HG02623 (cell line): ENCODE results near the gene ASTN2.

Experiments
- ATAC-seq: cut with Tn5 transposase; IDR thresholded peaks from one replicate; pipeline ENCODE4 v1.9.1; 2021; ENCODE audit warnings: moderate library complexity; ENCODE audit not compliant: unreplicated experiment

Gene ASTN2

DNA sequence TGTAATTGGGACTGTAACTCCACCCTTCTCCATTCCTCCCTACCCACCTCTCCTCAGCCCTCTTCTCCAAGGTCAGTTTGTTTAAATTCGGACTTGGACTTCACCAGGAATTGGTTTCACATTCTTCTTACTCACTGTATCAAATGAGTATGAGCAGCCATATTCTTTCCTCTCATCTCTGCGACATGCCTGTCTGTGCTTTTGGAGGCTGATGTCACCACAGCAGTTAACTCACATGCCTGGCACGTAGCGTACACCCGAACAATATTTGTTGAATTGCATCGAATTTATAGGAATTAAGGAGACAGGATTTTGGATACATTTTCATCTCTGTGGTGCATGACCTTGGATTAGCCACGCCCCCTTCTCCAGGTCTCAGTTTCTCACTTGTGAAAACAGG lies 291.1 kb downstream of the ASTN2 start:
- no peak for ATAC-seq

DNA sequence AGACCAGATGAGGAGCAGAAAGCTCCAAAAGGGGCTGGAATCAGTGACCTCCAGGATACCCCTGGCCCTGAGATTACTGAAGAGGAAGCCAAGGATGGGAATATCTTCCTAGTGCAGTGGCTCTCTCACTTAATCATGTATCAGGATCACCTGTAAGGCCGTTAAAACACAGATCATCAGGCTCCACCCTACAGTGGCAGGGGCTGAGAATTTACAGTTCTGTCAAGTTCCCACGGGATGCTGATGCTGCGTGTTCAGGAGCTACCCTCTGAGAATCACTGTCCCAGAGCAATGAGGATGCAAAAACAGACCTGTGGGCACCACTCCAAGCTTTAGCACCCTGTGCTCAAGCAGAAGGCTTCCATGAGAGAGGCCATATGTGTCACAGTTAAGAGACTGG lies 291.9 kb downstream of the ASTN2 start:
- no peak for ATAC-seq

DNA sequence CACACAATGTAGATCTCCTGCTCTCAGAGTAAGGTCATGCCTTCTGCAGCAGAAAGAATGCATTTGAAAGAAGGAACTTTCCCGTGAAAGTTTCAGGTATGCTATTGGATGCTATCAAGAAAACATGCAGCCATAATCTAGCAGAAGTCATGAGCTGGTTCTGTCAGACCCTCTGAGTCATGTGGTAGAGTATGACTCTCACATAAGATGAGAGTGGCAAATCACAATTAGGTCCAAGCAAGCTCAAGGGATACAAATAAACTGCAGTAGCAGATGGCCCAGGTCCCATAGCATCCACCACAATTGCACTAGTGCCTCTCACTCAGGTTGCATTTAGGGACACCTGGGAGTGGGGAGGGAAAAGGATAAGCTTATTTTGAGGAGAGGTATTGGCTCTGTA lies 292.8 kb downstream of the ASTN2 start:
- ATAC-seq: no peak

DNA sequence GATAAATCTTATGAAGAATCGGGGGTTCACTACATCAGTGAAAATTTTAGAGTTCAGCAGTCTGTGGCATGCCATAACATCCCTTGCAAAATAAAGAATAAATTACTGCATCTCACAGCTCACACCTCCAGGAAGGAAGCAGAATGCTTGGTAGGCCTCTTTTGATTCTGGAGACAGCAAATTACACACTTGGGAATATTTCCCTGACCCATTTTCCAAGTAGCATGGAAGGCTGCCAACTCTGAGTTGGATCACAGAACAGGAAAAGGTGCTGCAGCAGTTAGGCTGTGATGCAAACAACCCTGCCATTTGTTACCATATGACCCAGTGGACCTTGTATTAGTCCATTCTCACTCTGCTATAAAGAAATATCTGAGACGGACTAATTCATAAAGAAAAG lies 293.5 kb downstream of the ASTN2 start:
- ATAC-seq: no peak

DNA sequence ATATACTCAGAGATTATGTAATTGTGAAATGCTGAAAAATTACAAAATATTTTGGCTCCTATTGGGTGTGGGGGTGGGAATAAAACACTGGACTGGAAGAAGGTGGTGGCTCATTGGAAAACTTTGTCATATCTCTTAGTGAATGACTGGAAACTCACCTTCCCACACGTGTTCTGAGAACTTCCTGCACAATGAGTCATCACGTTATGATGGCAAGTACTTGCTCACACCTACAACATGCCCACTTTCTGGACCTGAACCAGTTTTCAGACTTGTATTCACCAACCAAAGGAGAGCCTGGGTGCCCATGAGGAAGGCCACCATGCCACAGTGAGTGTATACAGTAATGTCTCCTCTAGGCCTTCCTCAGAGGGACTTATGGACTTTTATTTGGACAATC lies 294.8 kb downstream of the ASTN2 start:
- no peak for ATAC-seq

DNA sequence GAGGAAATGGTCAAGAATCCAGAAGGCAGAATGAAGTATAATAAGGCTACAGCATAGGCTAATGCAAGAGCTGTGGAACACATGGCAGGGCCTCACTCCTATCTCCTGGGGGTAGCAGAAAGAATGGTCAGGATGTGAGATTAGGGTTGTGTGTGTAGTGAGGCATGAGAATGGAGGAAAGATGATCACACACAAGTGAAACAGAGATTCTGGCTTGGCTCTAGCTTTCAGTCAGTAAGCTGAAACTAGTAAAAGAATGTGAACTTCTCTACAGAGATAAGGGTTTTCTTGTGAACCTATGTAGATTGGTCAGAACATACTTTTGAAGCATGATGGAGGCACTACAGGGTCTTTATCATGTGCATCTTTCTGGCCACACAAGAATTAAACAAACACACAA lies 298.8 kb downstream of the ASTN2 start:
- ATAC-seq: peak; percentile 68

DNA sequence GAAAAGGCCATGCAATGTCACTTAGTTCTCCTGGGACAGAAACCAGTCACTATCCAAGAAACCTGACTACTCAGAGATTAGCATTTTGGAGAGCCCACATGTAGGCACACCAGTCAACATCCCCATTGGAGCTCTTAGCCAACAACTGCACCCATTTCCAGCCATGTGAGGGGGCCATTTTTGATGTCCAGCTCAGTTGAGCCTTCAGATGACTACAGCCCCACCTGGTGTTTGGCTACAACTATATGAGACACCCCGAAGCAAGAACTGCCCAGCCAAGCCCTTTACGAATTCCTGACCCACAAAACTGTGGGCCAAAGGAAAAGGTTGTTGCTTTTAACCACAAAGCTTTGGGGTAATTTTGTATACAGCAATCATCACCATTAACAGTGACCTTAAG lies 300.1 kb downstream of the ASTN2 start:
- ATAC-seq: no peak

DNA sequence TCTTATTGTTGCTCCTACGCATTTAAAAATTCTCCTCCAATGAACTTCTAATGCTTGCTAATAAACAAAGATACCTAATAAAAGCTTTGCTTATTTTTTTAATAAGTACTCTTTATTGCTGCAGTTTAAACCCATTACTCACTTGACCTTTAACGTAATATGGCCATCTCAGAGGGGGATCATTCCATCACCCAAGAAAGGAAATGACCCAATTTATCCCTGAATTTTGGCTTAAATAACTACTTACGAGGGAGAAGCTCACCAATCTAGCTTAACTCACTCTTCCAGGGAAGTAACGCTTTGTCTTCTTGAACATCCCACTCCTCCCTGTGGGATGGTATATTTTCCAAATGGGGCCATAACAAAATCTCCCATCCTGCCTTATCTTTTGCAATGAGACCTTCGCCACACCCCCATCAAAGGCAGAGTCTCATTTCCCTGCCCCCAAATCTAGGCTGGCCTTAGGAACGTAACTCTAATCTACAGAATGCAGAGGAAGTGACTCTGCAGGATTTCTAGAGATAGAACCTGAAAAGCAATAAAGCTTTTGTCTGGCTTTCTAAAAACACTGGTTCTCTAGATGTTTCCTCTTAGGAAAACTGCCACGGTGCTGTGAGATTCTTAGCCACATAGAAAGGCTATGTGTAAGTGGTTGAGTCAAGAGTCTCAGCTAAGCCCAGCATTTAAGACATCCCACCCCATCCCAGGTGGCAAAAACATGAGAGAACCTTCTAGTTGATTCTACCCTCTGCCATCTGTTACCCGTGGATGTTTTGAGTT lies 310.0 kb downstream of the ASTN2 start:
- ATAC-seq: no peak

DNA sequence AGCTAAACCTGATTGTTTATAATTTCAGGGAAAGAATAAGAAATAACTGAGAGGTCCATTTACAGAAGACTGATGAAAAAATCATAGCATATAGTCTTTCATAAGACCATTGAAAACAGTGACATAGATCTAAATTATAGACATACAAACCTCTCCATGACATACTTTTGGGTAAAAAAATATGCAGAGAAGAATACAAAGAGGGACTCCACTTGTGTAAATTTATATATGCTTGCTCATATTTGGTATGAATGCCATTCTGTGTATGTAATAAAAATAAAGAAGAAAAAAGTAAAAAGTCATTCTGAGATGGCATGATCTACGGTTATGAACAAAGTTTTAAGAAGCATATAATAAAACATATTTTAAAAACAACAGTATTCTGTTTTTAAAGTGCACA lies 310.7 kb downstream of the ASTN2 start:
- ATAC-seq: no peak

DNA sequence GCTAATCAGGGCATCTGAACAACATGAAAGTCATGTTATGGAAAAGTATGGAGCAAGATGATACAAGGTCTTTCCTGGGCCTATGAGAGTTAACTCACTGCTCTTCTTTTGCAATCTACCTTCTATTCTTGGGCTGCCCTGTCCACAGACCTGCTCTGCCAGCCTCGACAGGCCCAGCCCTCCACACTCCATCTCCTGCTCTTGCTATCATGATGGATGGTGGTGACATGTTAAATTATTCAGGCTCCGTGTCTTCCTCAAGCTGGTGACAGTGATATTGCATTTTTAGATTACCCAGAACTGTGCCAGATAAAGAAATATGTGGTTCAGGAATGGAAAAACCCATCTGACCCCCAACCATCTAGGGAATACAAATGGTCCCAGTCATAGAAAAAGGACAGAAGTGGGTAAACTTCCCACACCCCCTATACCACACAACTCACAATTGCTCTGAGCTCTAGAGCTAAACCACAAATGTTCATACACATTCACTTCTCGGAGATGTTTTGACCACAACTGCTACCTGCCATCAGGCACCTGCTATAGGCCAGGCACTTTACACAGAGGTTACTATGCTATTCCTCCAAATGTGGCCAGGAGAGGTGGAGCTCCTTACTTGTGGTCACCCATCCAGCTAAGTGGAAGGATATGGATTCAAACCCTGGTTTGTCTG lies 311.3 kb downstream of the ASTN2 start:
- ATAC-seq: no peak

DNA sequence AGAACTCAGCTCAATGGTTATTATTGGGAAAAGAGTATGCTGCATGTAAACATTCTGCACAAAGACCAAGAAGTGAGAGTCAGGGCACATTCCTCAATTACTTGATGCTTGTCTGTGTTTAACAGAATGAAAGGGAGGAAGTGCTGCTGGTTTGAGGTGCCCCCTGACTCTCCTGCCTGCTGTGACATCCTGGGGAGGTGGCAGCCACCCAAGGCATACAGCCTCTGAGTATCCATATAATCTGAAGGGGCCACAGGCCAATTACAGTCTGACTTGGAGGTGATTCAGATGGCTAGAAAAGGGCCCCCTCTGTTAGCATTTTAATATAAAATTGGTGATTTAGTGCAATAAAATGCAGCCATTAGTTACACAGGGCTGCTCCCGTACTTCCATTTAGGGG lies 313.8 kb downstream of the ASTN2 start:
- ATAC-seq: no peak

DNA sequence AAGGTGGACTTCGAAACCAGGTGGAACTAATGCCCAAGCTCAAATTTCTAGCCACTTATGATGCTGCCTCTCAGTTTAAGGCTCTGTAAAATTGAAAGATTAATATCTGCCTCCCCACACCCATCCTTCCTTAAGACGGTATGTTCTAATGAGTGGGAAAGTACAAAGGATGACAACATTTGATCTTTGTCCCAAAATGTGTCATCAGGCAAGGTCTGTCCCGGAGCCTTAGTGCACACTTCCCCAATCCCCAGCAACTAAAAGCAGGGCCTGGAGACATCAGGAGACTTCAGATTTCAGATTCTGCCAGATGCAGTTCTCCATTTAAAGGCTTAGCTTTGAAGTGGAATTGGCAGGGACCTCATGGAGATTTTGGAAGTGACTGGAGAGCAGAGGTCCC lies 316.5 kb downstream of the ASTN2 start:
- ATAC-seq: no peak

DNA sequence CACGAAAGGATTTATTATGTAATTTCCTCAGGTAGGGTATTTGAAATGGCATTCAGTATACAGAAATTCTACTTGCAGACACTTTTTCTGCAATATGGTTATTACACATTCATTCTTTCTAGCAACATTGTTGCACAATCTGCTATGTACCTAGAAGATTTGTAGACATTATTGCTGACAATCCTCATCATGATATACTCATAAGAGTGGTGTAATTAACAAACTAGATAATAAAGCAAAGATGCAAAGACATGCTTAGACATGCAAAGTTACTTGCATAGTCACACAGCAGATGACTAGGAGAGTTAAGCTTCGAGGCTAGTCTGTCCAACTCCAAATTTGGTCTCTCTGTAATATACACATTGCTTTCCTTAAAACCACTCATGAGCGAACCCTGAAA lies 317.1 kb downstream of the ASTN2 start:
- no peak for ATAC-seq

DNA sequence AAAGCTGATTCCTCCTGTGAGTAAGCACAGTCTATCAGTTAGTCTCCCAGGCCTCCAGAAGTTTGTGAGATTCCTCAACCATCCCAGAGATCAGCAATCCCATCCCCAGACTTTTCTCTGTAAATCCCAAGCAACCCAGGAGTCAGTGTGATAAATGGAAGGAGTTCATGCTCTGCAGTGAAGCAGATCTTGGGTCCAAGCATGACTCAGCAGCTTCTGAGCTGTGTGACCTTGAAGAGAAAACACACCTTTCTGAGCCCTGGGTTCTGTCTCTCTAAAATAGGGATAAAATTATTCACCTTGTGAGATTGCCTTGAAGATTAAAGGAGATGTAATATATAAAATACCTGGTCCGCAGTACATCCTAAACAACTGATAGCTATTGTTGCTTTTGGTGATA lies 318.7 kb downstream of the ASTN2 start:
- no peak for ATAC-seq

DNA sequence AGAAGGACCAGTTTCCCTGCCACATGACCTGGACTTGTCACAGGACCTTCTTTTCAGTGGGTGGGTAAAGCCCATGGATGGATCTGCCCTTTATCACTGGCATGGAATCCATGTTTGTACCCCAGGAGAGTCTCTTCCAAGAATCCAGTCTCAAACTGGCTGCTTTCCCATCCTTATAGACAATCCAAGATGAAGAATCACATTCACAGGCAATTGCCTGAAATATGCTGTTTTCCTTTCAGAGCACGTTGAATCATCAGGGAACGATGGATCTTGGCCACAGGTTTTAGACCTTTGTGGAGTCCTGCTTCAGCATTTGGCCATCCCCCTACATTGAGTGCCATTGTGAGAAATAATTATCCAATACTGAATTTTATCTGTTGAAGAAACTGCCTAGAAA lies 319.8 kb downstream of the ASTN2 start:
- no peak for ATAC-seq

DNA sequence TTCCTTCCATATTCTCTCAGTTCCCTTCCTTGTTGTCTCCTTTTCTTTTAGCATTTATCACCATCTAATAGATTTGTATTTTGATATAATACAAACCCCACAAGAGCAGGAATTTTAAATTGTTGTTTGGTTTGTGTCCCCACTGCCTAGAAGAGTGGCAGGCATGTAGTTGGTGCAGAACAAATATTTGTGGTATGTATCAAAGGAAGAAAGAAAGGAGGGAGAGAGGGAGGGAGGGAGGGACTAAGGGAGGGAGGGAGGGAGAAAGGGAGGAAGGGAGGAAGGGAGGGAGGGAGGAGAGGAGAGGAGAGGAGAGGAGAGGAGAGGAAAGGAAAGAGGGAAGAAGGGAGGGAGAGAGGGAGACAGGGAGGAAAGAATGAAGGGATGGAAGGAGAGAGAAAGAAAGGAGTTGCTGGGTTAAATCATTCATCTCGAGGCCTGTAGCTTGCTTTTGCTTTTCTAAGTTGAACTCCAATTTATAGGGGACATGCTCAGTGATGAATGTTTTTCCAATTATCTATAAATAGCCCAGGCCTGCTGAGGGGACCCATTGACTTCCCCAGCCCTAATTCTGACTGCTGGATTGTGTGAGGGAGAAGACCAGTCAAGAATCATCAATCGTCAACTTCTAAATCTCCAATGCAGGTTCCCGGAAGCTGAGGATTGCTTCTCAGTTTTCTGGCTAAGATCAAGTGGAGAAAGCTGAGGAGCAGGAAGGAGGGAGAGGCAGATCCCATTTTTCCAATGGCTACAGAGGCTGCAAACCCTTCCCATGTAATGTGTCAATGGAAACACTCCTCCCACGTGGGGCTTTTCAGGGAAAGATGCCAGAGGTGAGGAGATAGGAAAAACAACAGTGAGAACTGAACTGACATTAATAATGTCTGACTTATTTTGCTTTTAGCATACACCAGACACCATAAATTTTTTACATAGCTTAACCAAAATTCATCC lies 320.7 kb downstream of the ASTN2 start:
- ATAC-seq: no peak

DNA sequence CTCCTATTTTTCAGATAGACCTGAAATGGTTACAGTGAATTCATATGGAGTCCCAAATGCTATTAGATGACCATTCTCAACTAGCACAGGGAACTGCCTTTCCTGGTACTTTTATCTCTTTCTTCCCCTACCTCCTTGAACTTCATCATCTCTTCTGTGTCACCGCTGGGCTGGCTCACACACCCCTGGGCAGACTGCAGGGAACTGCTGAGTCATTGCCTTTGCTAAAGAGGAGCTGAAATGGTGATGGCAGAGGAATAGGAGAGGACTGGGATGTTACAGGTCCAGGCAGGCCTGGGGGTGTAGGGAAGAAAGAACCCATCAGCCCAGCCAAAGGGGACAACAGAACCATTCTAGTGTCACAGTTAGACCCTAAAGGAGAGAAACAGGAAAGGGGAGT lies 322.3 kb downstream of the ASTN2 start:
- no peak for ATAC-seq

DNA sequence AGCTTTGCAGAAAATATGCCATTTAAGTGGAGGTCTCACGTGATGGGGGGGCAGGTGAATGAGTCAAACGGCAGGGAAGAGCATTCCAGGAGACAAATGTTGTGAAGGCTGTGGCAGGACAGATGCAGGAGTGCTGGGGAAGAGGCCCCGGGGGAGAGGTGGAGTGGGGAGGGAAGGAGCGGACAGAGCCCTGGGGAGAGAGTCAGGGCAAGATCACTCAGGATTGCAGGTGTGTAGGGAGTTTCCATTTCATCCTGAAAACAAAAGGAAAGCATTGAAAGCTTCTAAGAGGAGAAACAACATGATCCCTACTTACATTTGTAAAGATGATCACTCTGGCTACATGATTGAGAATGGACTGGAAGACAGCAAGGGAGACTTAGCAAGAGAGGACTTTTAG lies 323.3 kb downstream of the ASTN2 start:
- ATAC-seq: no peak

DNA sequence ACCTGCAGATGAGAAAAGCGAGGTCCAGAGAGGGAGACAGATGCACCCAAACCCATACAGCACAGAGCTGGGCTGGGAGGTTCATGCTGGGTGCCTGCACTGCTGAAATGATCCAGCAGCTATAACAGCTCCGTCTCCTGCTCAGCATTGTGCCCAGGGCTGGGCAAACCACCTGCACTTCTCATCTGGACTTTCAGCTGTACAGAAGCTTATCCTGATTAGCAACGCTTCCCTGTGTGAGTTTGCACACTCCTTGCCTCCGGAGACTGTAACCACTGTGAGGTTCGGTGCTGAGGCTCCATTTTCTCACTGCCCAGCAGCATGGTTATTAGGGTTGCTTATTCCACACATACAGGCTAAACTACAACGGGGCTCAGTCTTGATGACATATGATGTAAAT lies 326.1 kb downstream of the ASTN2 start:
- no peak for ATAC-seq

DNA sequence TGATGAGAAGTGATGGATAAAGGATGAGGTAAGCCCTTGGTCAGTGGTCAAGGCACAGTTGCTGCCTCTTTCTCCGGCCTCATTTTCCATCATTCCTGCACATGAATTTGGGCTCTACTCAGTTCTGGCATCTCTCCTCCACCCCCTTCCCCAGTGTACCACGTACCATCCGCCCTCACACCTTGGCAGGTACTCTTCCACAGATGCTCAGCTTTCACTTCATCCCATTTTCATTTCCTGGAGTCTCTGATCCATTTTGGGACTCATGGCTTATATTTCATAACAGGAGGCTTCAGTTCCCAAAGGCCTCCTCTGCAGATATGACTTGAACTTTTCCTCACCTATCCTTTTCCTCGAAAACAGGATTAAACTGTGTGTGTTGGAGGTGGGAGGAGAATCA lies 326.7 kb downstream of the ASTN2 start:
- ATAC-seq: no peak

DNA sequence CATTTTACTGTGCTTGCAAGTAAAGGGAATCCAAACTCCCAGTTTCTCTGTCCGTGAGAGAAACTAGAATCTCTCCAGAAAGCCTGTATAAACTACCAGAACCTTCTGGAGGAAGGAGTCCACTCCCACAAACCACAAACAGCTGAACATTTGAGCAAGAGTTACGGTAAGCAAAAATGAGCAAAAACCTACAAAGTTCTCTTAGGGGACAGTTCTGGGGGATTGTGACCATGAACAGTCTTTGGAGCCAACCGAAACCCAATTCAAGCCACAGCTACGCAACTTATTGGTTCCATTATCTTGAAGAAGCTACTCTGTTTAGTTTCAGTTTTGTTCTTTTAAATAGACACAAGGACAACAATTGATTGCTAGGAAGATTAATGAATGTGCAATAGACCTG lies 330.6 kb downstream of the ASTN2 start:
- ATAC-seq: no peak

DNA sequence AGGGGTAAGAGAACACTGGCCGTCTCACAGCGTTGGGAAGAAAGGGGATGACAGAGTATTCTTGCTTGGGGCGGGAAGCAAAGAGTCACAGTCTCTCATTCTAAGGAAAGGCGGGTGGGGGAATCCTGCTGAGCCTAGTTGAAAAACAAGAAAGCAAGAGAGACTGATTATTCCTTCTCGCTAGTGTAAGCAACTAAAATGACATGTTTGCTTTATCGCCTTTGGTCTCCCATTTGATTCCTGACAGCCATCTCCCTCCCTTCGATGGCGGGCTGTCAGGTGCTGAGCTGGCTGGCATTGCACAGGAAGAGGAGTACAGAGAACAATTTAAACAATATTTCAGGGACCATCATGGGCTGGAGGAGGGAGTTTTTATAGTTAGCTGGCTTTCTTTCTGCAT lies 331.3 kb downstream of the ASTN2 start:
- ATAC-seq: no peak
